A673 (cell line): ENCODE measurements around the gene P2RX6. TPM values are rescaled to one million over a fixed set of nuclear protein-coding genes. Genes with fewer than 3 reads are reported as not detected.
A peak's percentile ranks its signal among the peaks of the same experiment; 100 is the strongest.

Experiments
- BruUV-seq: library from RNA; stranded (reverse); fragments of 400-500 nt; replicated peaks from 2 replicates; lab custom pipeline; 2021; lab: Mats Ljungman, UMichigan
- CTCF ChIA-PET: fragments of 300-600 bp; sonication (Branson Sonifier 250); formaldehyde crosslinking; loops from one replicate; lab custom pipeline; 2022; ENCODE audit warnings: antibody characterized with exemption; lab: Charles Lee
- POLR2A ChIA-PET: fragments of 300-600 bp; sonication (Branson Sonifier 250); formaldehyde crosslinking; loops from one replicate; lab custom pipeline; 2022; ENCODE audit warnings: antibody characterized with exemption; ENCODE audit not compliant: low non-redundant PET; lab: Charles Lee
- DNase-seq: peaks from one replicate; pipeline ENCODE4 v3.0.0-alpha.2; 2015; ENCODE audit warnings: low spot score
- H3K27ac ChIP-seq: fragments of 200-600 bp; sonication (generic); 2 replicates; pipeline ENCODE4 v1.5.1; 2016; ENCODE audit warnings: mixed run types, low read depth, mild to moderate bottlenecking, mixed read lengths, antibody characterized with exemption, low read length; ENCODE audit not compliant: poor library complexity, severe bottlenecking
- H3K27me3 ChIP-seq: fragments of 200-600 bp; sonication (generic); replicated peaks from 2 replicates; pipeline ENCODE4 v1.6.1; 2017; ENCODE audit warnings: mixed run types, low read depth, mild to moderate bottlenecking, mixed read lengths, antibody characterized with exemption, low read length; ENCODE audit not compliant: insufficient read depth, poor library complexity
- H3K36me3 ChIP-seq: fragments of 200-600 bp; sonication (generic); 2 replicates; pipeline ENCODE4 v1.6.1; 2016; ENCODE audit warnings: mixed run types, mild to moderate bottlenecking, mixed read lengths, antibody characterized with exemption, low read length; ENCODE audit not compliant: insufficient read depth, poor library complexity, severe bottlenecking
- H3K4me1 ChIP-seq: fragments of 200-600 bp; sonication (generic); 2 replicates; pipeline ENCODE4 v1.6.1; 2017; ENCODE audit warnings: mixed run types, mild to moderate bottlenecking, mixed read lengths, antibody characterized with exemption, low read length; ENCODE audit not compliant: insufficient read depth, poor library complexity, severe bottlenecking
- H3K4me3 ChIP-seq: fragments of 200-600 bp; sonication (generic); 2 replicates; pipeline ENCODE4 v1.5.1; 2016; ENCODE audit warnings: low read depth, mixed run types, mild to moderate bottlenecking, mixed read lengths, low read length; ENCODE audit not compliant: poor library complexity, severe bottlenecking
- H3K9me3 ChIP-seq: fragments of 200-600 bp; sonication (generic); 2 replicates; pipeline ENCODE4 v1.6.1; 2016; ENCODE audit warnings: mixed run types, low read depth, mild to moderate bottlenecking, mixed read lengths, antibody characterized with exemption, low read length; ENCODE audit not compliant: poor library complexity, severe bottlenecking
- EZH2 ChIP-seq: fragments of 200-600 bp; sonication (generic); IDR thresholded peaks from 2 replicates; pipeline ENCODE4 v1.6.1; 2017; ENCODE audit warnings: borderline replicate concordance, low read depth, mild to moderate bottlenecking, mixed read lengths, antibody characterized with exemption, low read length; ENCODE audit not compliant: poor library complexity, severe bottlenecking
- intact Hi-C: fragments of 100-400 bp; cut with micrococcal nuclease; formaldehyde crosslinking; loops from one replicate; pipeline ENCODE4 v1.10.0; 2022; ENCODE audit not compliant: unreplicated experiment
- total RNA-seq: library from RNA; stranded (reverse); gene quantifications from 2 replicates; pipeline ENCODE4 v1.2.3, GENCODE V29; 2021
- TF ChIP-seq, protein P1 (sequence below): fragments of 300-800, 200-600 bp; sonication (generic); conservative IDR thresholded peaks from 2 replicates; pipeline ENCODE4 v1.5.1; 2017; ENCODE audit warnings: low read depth, mild to moderate bottlenecking, antibody characterized with exemption, low read length, moderate library complexity, mixed read lengths

P2RX6 gene
- total RNA-seq, 1 experiment from 2014 or later, result 0.43 TPM

DNA sequence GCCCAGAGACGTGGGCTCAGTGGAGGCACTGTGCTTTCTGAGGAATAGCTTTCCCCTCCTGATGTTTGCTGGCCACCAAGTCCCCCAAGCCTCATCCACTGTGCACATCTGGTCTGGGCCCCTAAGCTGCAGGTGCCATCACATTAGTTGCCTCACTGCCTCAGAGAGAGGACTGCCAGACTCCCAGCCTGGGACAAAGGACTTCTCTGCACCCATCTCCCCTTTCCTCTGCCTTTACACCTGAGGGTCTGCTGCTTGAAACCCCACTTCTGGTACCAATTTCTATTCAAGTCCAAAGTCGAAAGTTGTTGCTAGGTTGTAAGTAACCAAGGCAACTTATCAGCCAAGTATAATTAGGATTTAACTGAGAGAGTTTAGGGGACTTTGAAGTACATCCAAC is 36.5 kb upstream of the P2RX6 start:
- ChIA-PET CTCF (no interaction called here), POLR2A (no interaction called here)
- no peak for DNase-seq
- no TSS peak for BruUV-seq
- H3K4me3 ChIP-seq, result no peak overlapping the region
- no peaks in the 10 kb centered on the region for H3K36me3 ChIP-seq
- peaks cover 5% of the 10 kb centered on the region for H3K4me1 ChIP-seq
- H3K27me3 ChIP-seq, result no peaks in the 10 kb centered on the region
- H3K9me3 ChIP-seq, result peaks cover 10% of the 10 kb centered on the region
- TF ChIP-seq, protein P1, sequence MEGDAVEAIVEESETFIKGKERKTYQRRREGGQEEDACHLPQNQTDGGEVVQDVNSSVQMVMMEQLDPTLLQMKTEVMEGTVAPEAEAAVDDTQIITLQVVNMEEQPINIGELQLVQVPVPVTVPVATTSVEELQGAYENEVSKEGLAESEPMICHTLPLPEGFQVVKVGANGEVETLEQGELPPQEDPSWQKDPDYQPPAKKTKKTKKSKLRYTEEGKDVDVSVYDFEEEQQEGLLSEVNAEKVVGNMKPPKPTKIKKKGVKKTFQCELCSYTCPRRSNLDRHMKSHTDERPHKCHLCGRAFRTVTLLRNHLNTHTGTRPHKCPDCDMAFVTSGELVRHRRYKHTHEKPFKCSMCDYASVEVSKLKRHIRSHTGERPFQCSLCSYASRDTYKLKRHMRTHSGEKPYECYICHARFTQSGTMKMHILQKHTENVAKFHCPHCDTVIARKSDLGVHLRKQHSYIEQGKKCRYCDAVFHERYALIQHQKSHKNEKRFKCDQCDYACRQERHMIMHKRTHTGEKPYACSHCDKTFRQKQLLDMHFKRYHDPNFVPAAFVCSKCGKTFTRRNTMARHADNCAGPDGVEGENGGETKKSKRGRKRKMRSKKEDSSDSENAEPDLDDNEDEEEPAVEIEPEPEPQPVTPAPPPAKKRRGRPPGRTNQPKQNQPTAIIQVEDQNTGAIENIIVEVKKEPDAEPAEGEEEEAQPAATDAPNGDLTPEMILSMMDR, result no peak
- no peak for TF ChIP-seq EZH2
- intact Hi-C loops, result no loop called here
- H3K27ac ChIP-seq, result no peak overlapping the region

DNA sequence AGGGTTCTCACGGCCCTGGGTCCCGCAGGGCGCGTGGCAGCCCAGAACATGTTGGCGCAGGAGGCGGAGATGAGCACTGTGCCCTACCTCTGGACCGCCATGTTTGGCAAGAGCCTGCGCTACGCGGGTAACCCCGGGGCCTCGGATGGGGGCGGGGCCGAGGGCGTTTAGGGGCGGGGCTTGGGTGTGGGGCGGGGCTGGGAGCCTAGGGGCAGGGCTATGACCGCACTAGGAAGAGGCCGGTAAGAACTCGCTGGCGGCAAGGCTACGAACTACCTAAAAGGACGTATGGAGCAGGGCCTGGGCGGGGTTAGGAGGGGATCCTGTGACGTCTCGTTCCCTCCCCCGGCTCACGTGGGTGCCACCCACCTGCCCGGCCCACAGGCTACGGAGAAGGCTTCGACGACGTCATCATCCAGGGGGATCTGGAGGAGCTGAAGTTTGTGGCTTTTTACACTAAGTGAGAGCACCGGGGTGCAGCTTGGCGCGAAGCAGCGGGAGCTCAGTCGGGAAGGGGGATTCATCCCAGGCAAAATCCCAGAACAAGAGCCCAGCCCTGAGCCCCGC is 35.6 kb upstream of the P2RX6 start:
- ChIA-PET POLR2A (no interaction called here), CTCF (no interaction called here)
- peak; percentile 73 for DNase-seq
- intact Hi-C loops, result no loop called here
- BruUV-seq, result no TSS peak
- Histone ChIP-seq H3K4me1 (peaks cover 5% of the 10 kb centered on the region), H3K27ac (no peak overlapping the region), H3K9me3 (peaks cover 10% of the 10 kb centered on the region), H3K36me3 (peaks cover 1% of the 10 kb centered on the region), H3K4me3 (no peak overlapping the region), H3K27me3 (no peaks in the 10 kb centered on the region)
- TF ChIP-seq, protein P1, result no peak
- no peak for TF ChIP-seq EZH2

DNA sequence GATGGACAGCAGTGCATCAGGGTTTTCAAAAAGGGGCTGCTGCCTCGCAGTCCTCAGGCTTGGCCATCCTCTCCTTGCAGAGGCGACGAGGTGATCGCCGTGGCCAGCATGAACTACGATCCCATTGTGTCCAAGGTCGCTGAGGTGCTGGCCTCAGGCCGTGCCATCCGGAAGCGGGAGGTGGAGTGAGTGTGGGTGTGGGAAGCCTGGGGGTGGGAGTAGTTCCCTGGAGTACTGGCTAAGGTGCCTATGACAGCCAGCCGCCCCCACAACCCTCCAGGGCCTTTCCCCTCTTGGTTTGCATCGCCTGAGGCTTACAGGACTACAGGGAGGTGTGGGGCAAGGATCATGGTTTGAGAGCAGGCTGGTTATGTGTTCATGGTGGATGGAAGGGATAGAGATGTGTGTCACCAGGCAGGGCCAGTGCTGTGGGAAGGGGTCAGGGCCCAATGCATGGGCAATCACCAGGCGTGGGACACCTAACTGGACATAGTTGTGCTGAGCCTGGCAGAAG is 35.0 kb upstream of the P2RX6 start:
- Histone ChIP-seq H3K27me3 (no peaks in the 10 kb centered on the region), H3K4me3 (no peak overlapping the region), H3K36me3 (peaks cover 5% of the 10 kb centered on the region), H3K9me3 (peaks cover 10% of the 10 kb centered on the region), H3K27ac (no peak overlapping the region), H3K4me1 (peaks cover 5% of the 10 kb centered on the region)
- intact Hi-C loops, result no loop called here
- CTCF ChIA-PET, result no interaction called here
- BruUV-seq, result no TSS peak
- TF ChIP-seq EZH2, result no peak
- TF ChIP-seq, protein P1, result no peak
- POLR2A ChIA-PET, result no interaction called here
- DNase-seq, result no peak
